Measurements from ENCODE around the gene AGAP3. TPM values are rescaled to one million over a fixed set of nuclear protein-coding genes. Genes with fewer than 3 reads are reported as not detected.

AGAP3 gene
- total RNA-seq, 1 donor from 2014 or later: 206 TPM

- peaks cover 50% of the 10 kb centered on the region for H3K36me3 Mint-ChIP-seq (ENCODE audit: low read depth, unreplicated experiment)
These were observed 33.6 kb downstream of the AGAP3 start for GRCh38 chr7:151119902-151120301.

GRCh38 chr7:151120896-151121295 is 34.6 kb downstream of the AGAP3 start:
- peak overlapping the region; percentile 62 for H3K4me3 Mint-ChIP-seq (ENCODE audit: unreplicated experiment)
- H3K9me3 Mint-ChIP-seq (ENCODE audit: unreplicated experiment): no peaks in the 10 kb centered on the region
- H3K36me3 Mint-ChIP-seq (ENCODE audit: low read depth, unreplicated experiment): peaks cover 52% of the 10 kb centered on the region

More at GRCh38 chr7:151119902-151120301, 33.6 kb downstream of the AGAP3 start:
- peaks cover 20% of the 10 kb centered on the region for H3K4me1 Mint-ChIP-seq (ENCODE audit: unreplicated experiment)
- H3K27me3 Mint-ChIP-seq (ENCODE audit: unreplicated experiment): peaks cover 30% of the 10 kb centered on the region
- no peak overlapping the region for H3K4me3 Mint-ChIP-seq (ENCODE audit: unreplicated experiment)
- H3K27ac Mint-ChIP-seq (ENCODE audit: unreplicated experiment): no peak overlapping the region
- no peaks in the 10 kb centered on the region for H3K9me3 Mint-ChIP-seq (ENCODE audit: unreplicated experiment)
- no peak for TF ChIP-seq CTCF (IDR thresholded peaks at IDR 0.05; ENCODE audit: unreplicated experiment)
- DNase-seq (ENCODE audit: low spot score): no peak

GRCh38 chr7:151121380-151122170 is 35.3 kb downstream of the AGAP3 start:
- no peak overlapping the region for H3K27ac Mint-ChIP-seq (ENCODE audit: unreplicated experiment)
- H3K36me3 Mint-ChIP-seq (ENCODE audit: low read depth, unreplicated experiment): peaks cover 52% of the 10 kb centered on the region
- H3K27me3 Mint-ChIP-seq (ENCODE audit: unreplicated experiment): peaks cover 27% of the 10 kb centered on the region

More at GRCh38 chr7:151120896-151121295, 34.6 kb downstream of the AGAP3 start:
- no peak for TF ChIP-seq CTCF (IDR thresholded peaks at IDR 0.05; ENCODE audit: unreplicated experiment)
- Mint-ChIP-seq H3K27me3 (ENCODE audit: unreplicated experiment) (peaks cover 27% of the 10 kb centered on the region), H3K27ac (ENCODE audit: unreplicated experiment) (no peak overlapping the region), H3K4me1 (ENCODE audit: unreplicated experiment) (peaks cover 19% of the 10 kb centered on the region)
- no peak for DNase-seq (ENCODE audit: low spot score)

GRCh38 chr7:151122276-151122675 is 36.0 kb downstream of the AGAP3 start:
- no peaks in the 10 kb centered on the region for H3K9me3 Mint-ChIP-seq (ENCODE audit: unreplicated experiment)
- H3K36me3 Mint-ChIP-seq (ENCODE audit: low read depth, unreplicated experiment): peaks cover 53% of the 10 kb centered on the region
- H3K4me1 Mint-ChIP-seq (ENCODE audit: unreplicated experiment): peaks cover 18% of the 10 kb centered on the region

More at GRCh38 chr7:151121380-151122170, 35.3 kb downstream of the AGAP3 start:
- no peaks in the 10 kb centered on the region for H3K9me3 Mint-ChIP-seq (ENCODE audit: unreplicated experiment)
- no peak for TF ChIP-seq CTCF (IDR thresholded peaks at IDR 0.05; ENCODE audit: unreplicated experiment)
- peaks cover 18% of the 10 kb centered on the region for H3K4me1 Mint-ChIP-seq (ENCODE audit: unreplicated experiment)
- DNase-seq (ENCODE audit: low spot score): no peak
- peak overlapping the region; percentile 83 for H3K4me3 Mint-ChIP-seq (ENCODE audit: unreplicated experiment)

More at GRCh38 chr7:151122276-151122675, 36.0 kb downstream of the AGAP3 start:
- H3K27me3 Mint-ChIP-seq (ENCODE audit: unreplicated experiment): peaks cover 25% of the 10 kb centered on the region
- no peak for TF ChIP-seq CTCF (IDR thresholded peaks at IDR 0.05; ENCODE audit: unreplicated experiment)
- H3K27ac Mint-ChIP-seq (ENCODE audit: unreplicated experiment): no peak overlapping the region
- H3K4me3 Mint-ChIP-seq (ENCODE audit: unreplicated experiment): no peak overlapping the region
- DNase-seq (ENCODE audit: low spot score): no peak
